Astrocyte of the spinal cord (primary cell): Measurements from ENCODE around the gene ERCC6.

Experiments used
- DNase-seq: peaks from one replicate; pipeline ENCODE4 v3.0.0; 2011; ENCODE audit warnings: low read depth, low spot score
- H3K4me3 ChIP-seq: 2 replicates; pipeline ENCODE4 v1.5.1; 2011; ENCODE audit warnings: low read depth, mild to moderate bottlenecking, low read length, moderate library complexity
- in situ Hi-C: cut with HindIII; loops from 2 replicates; pipeline ENCODE4 v1.10.0; 2017; ENCODE audit warnings: low sequenced_read_pairs
- TF ChIP-seq, protein P1 (sequence below): IDR thresholded peaks from 2 replicates; pipeline ENCODE4 v1.5.1; 2012; ENCODE audit warnings: low read depth, mild to moderate bottlenecking, low read length, inconsistent platforms

Gene ERCC6

DNA sequence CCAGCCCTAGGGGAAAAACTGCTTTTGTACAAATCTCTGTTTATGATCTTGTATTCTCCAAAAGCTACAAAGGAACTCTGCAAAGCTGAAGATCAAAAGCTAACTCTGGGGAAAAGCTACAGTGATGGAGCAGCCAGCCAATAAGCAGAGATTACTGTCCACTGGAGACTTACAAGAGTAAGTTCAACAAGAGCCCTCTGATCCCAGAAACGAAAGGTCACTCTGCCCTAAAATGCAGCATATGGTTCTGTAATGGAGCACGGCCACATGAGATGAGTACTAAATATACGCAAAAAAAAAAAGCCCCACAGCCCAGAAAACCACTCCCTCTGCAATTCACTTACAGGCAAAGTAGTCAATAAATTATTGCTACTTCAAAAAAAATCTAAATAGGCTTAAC, 60.1 kb downstream of the ERCC6 start:
- DNase-seq: no peak

DNA sequence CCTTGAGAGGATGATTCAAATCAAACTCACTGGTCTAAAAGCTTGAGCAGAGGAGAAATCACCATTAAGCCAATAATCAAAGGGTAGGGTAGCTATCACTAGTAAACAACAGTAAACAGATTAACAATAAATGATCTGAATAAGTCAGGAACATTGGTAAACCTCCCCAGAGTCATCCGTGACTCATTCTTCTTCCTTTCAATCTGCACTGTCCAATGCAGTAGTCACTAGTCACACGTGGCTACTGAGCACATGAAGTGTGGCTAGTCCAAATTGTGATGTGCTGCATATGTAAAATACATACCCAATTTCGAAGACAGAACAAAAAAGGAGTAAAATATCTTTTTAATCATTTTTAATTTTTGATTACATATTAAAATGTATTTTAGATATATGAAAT, 64.0 kb downstream of the ERCC6 start:
- no peak overlapping the region for H3K4me3 ChIP-seq
- in situ Hi-C loops: no loop called here
- TF ChIP-seq, protein P1, sequence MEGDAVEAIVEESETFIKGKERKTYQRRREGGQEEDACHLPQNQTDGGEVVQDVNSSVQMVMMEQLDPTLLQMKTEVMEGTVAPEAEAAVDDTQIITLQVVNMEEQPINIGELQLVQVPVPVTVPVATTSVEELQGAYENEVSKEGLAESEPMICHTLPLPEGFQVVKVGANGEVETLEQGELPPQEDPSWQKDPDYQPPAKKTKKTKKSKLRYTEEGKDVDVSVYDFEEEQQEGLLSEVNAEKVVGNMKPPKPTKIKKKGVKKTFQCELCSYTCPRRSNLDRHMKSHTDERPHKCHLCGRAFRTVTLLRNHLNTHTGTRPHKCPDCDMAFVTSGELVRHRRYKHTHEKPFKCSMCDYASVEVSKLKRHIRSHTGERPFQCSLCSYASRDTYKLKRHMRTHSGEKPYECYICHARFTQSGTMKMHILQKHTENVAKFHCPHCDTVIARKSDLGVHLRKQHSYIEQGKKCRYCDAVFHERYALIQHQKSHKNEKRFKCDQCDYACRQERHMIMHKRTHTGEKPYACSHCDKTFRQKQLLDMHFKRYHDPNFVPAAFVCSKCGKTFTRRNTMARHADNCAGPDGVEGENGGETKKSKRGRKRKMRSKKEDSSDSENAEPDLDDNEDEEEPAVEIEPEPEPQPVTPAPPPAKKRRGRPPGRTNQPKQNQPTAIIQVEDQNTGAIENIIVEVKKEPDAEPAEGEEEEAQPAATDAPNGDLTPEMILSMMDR: no peak
- no peak for DNase-seq

More for the DNA sequence above, 60.1 kb downstream of the ERCC6 start:
- TF ChIP-seq, protein P1: no peak
- no peak overlapping the region for H3K4me3 ChIP-seq
- in situ Hi-C loops: no loop called here

DNA sequence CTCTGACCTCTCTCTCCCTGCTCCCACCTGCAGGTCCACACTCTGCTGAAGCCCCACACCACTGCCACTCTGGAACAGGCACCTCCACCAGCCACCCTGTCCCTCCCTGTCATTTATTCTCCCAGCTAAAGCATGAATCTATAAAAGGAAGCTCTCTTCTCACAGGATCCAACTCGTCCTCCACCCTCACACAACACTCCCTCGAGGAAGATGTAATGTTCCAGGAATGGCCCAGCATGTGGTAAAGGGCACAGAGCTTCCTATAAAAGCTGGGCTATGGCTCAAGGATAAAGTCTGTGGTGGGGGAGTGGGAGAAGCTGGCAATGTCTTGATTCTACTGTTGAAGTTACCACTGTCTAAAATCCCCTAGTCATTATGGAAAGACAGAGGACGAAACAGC, 67.4 kb downstream of the ERCC6 start:
- no peak for DNase-seq

DNA sequence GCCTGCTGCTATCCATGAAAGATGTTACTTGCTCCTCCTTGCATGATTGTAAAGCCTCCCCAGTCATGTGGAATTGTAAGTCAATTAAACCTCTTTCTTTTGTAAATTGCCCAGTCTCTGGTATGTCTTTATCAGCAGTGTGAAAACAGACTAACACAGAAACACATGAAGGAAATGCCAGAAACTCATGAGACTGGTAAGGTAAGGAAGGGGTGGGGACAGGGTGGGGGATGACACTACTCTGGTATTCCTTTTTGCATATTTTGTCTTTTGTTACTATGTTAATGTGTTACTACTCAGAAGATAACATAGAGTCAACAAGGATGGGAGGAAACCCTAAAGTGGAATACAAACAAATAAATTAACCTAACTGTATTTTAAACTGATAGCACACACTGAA, 73.2 kb downstream of the ERCC6 start:
- DNase-seq: no peak
- TF ChIP-seq, protein P1: no peak
- H3K4me3 ChIP-seq: no peak overlapping the region
- in situ Hi-C loops: no loop called here

More for the DNA sequence above, 67.4 kb downstream of the ERCC6 start:
- in situ Hi-C loops: no loop called here
- no peak overlapping the region for H3K4me3 ChIP-seq
- TF ChIP-seq, protein P1: no peak
